HFF-Myc (cell line): Measurements from ENCODE around the gene STAM2.
"Not testable (repeated sequence)": the region's sequence is repeated elsewhere in the genome, so short reads cannot be mapped to it uniquely, and the experiment has no call there.

Experiments used
- DNase-seq: peaks from one replicate; pipeline ENCODE4 v3.0.0-alpha.2; 2011; ENCODE audit warnings: low read depth; ENCODE audit errors: extremely low read depth
- H3K4me3 ChIP-seq: replicated peaks from 2 replicates; pipeline ENCODE4 v1.5.1; 2011; ENCODE audit warnings: low read depth, mild to moderate bottlenecking, control low read depth, low read length
- CTCF ChIP-seq: IDR thresholded peaks from 2 replicates; pipeline ENCODE4 v1.5.1; 2012; ENCODE audit warnings: mild to moderate bottlenecking, low read depth, low read length, control low read depth; ENCODE audit errors: missing control alignments

STAM2 gene

GRCh38 chr2:152183401-152184073, 8.0 kb upstream of the STAM2 start:
- H3K4me3 ChIP-seq: no peak overlapping the region
- no peak for TF ChIP-seq CTCF
- no peak for DNase-seq

GRCh38 chr2:152177667-152178066, 2.1 kb upstream of the STAM2 start:
- DNase-seq, H3K4me3 ChIP-seq: not testable (repeated sequence)

- no peak for TF ChIP-seq CTCF
- no peak for DNase-seq
- peak overlapping the region; percentile 73 for H3K4me3 ChIP-seq
Observed at GRCh38 chr2:152176113-152176714, 651 bp upstream of the STAM2 start.

GRCh38 chr2:152175012-152175367, 573 bp downstream of the STAM2 start:
- DNase-seq: no peak
- TF ChIP-seq CTCF: no peak
- H3K4me3 ChIP-seq: peak overlapping the region; percentile 73

- no peak for TF ChIP-seq CTCF
- DNase-seq: no peak
- peak overlapping the region; percentile 73 for H3K4me3 ChIP-seq
Observed at GRCh38 chr2:152174574-152174973, 989 bp downstream of the STAM2 start.

GRCh38 chr2:152173831-152174230, 1.7 kb downstream of the STAM2 start:
- no peak overlapping the region for H3K4me3 ChIP-seq
- TF ChIP-seq CTCF: no peak
- DNase-seq: no peak

GRCh38 chr2:152172201-152172785, 3.3 kb downstream of the STAM2 start:
- not testable (repeated sequence) for H3K4me3 ChIP-seq, DNase-seq

- no peak overlapping the region for H3K4me3 ChIP-seq
- DNase-seq: no peak
Observed at GRCh38 chr2:152171718-152172117, 3.8 kb downstream of the STAM2 start.

GRCh38 chr2:152169158-152169557, 6.4 kb downstream of the STAM2 start:
- not testable (repeated sequence) for DNase-seq, H3K4me3 ChIP-seq

More at GRCh38 chr2:152171718-152172117, 3.8 kb downstream of the STAM2 start:
- no peak for TF ChIP-seq CTCF

- not testable (repeated sequence) for DNase-seq
Observed at GRCh38 chr2:152167470-152167869, 8.1 kb downstream of the STAM2 start.

More at GRCh38 chr2:152167470-152167869, 8.1 kb downstream of the STAM2 start:
- not testable (repeated sequence) for H3K4me3 ChIP-seq
